Heart left ventricle (tissue), 16 donors: ENCODE measurements around the gene RAB13. TPM values are rescaled to one million over a fixed set of nuclear protein-coding genes. Genes with fewer than 3 reads are reported as not detected.

Source experiments
- ATAC-seq, 4 donors: fragments of 200-7000 bp; cut with Tn5 transposase; one replicate each; pipeline ENCODE4 v1.9.1; 2020 to 2022; ENCODE audit warnings: moderate library complexity in 4 of 4, mild to moderate bottlenecking in 3 of 4, moderate number of reproducible peaks in 1 of 4
- DNase-seq, 5 donors: peaks; one replicate each; pipeline ENCODE4 v3.0.0-alpha.2; 2020
- H3K27ac ChIP-seq, 12 donors: fragments of 200-600 bp; sonication (generic) in 4 of 12; one replicate each; pipeline versions ENCODE4 v1.5.0 to v1.8.0; 2016 to 2022; ENCODE audit warnings: mild to moderate bottlenecking in 2 of 12
- H3K27me3 ChIP-seq, 9 donors: fragments of 200-600 bp; sonication (generic) in 2 of 9; one replicate each; pipeline versions ENCODE4 v1.5.1 to v1.8.0; 2016 to 2022; ENCODE audit warnings: mild to moderate bottlenecking in 3 of 9
- H3K36me3 ChIP-seq, 9 donors: fragments of 200-600 bp; sonication (generic) in 2 of 9; one replicate each; pipeline versions ENCODE4 v1.5.0 to v1.8.0; 2018 to 2022; ENCODE audit warnings: mild to moderate bottlenecking in 2 of 9
- H3K4me1 ChIP-seq, 12 donors: fragments of 200-600 bp; sonication (generic) in 4 of 12; one replicate each; pipeline versions ENCODE4 v1.5.0 to v1.8.0; 2016 to 2022; ENCODE audit warnings: mild to moderate bottlenecking in 3 of 12
- H3K4me3 ChIP-seq, 12 donors: fragments of 200-600 bp; sonication (generic) in 4 of 12; one replicate each; pipeline versions ENCODE4 v1.5.0 to v1.8.0; 2017 to 2022; ENCODE audit warnings: mild to moderate bottlenecking in 9 of 12, moderate library complexity in 4 of 12
- H3K9me3 ChIP-seq, 12 donors: fragments of 200-600 bp; sonication (generic) in 4 of 12; one replicate each; pipeline versions ENCODE4 v1.5.0 to v1.8.0; 2016 to 2022; ENCODE audit warnings: mild to moderate bottlenecking in 1 of 12
- CTCF ChIP-seq, 12 donors: fragments of 200-600 bp; sonication (generic) in 4 of 12; IDR thresholded peaks; one replicate each; pipeline versions ENCODE4 v1.5.0 to v1.8.0; 2018 to 2022; ENCODE audit warnings: antibody characterized with exemption in 12 of 12, mild to moderate bottlenecking in 5 of 12
- POLR2A ChIP-seq, 2 donors: fragments of 450-650 bp; IDR thresholded peaks; one replicate each; pipeline ENCODE4 v1.6.1; 2017; ENCODE audit warnings: antibody characterized with exemption in 2 of 2, mild to moderate bottlenecking in 2 of 2, moderate library complexity in 2 of 2
- WGBS, 4 donors: extraction: QIAGEN DNeasy Blood & Tissue Kit in 2 of 4; methylation state at CpG; one replicate each; pipeline versions ENCODE4 v1.1.5 to v1.1.7; 2013 to 2018; 5-methylcytosine and 5-hydroxymethylcytosine counted together
- intact Hi-C, 10 donors: fragments of 100-400 bp; cut with DNase I; formaldehyde crosslinking; loops; one replicate each; pipeline versions ENCODE4 v1.11.1 to v1.14.2; 2022
- polyA plus RNA-seq, 2 donors: library from polyadenylated mRNA; stranded (reverse); fragments of 200-250 nt; gene quantifications; one replicate each; pipeline ENCODE4 v1.2.3, GENCODE V29; 2013
- total RNA-seq, 9 donors: library from RNA; depleted of rRNA in 2 of 9; stranded (reverse); fragments of >200 nt in 2 of 9; fragmentation: NEBNext Ultra II Directional in 3 of 9; extraction: Animal tissue kit (Norgen Biotek cat#: 25700) in 3 of 9; gene quantifications; one replicate each; pipeline versions ENCODE4 v1.1.0 to v1.2.4, GENCODE V29; 2016 to 2023
- donor health status: ischemic (EF 13 %, LVEDD 7.1; RV severe dilation, severe dysfunction).
- donor health status: healthy with polysubstance abuse.
- donor health status: DM: no; HTN: yes; CAD: no.
- donor health status: DM: no; HTN: no; CAD: no.
- donor health status: ischemic (EF 25% LVEDD 6.9; RV normal size, moderate dysfunction).
- donor health status: ischemic (EF 25% LVEDD 5.7; RV mildly dilated, moderate dysfunction).
- donor health status: healthy.
- donor health status: DM: yes; HTN: yes; CAD: no.
- donor health status: ischemic (EF 35%, LVEDD 5.7; RV mildly dilated, moderate dysfunction).
- donor health status: nonischemic (EF 11% LVEDD 7.7; RV severe dilation, severe dysfunction).
- donor health status: DM: yes; HTN: yes; CAD: no.
- donor health status: PGD.
- donor health status: ischemic (EF 29% LVEDD 5.4; RV normal size, mild dysfunction).
- donor health status: nonischemic (EF 23%, LVEDD 6.1; RV moderate dilation, normal function).

Gene RAB13
- total and polyA plus RNA-seq, 11 donors = 18.2 to 107 (median 61.9) TPM

GRCh38 chr1:153951183-153951582 lies 35.0 kb downstream of the RAB13 start:
- H3K27ac ChIP-seq = no peak overlapping the region
- H3K27me3 ChIP-seq = no peaks in the 10 kb centered on the region
- TF ChIP-seq CTCF (IDR thresholded peaks at IDR 0.05) = no peak
- TF ChIP-seq POLR2A (IDR thresholded peaks at IDR 0.05) = no peak
- intact Hi-C loops = loop anchor here in 1 of 10 donors (10.0 kb wide), 1 partner anchor 156 kb away; no protein-coding TSS in a partner anchor
- no peak for DNase-seq
- peaks cover 0 to 25% (median 13%) of the 10 kb centered on the region in 12 donors for H3K4me1 ChIP-seq
- H3K36me3 ChIP-seq = peaks cover 0 to 79% (median 77%) of the 10 kb centered on the region in 9 donors
- H3K9me3 ChIP-seq = no peaks in the 10 kb centered on the region
- no peak for ATAC-seq
- 90 to 95% (median 92%) methylated on average over 11 of the region's 11 CpGs for WGBS, 4 donors
- no peak overlapping the region for H3K4me3 ChIP-seq

GRCh38 chr1:153946622-153947241 lies 39.4 kb downstream of the RAB13 start, which contains the start of gene DENND4B:
TSS of gene DENND4B (minus strand) at chr1:153946718. CDS start at chr1:153944374, 2,344 bp downstream.
- WGBS, 4 donors = 9 to 13% (median 9%) methylated on average over 21 to 28 of the region's 28 CpGs
- H3K27ac ChIP-seq = peak within 1 kb of the TSS; percentile 97 to 100 (median 100)
- ATAC-seq = peak; percentile 53 to 81 (median 77)
- no peaks in the 10 kb centered on the region for H3K9me3 ChIP-seq
- H3K4me1 ChIP-seq = peaks cover 0 to 43% (median 29%) of the 10 kb centered on the region in 12 donors
- DNase-seq = peak; percentile 85 to 94 (median 87)
- H3K27me3 ChIP-seq = no peaks in the 10 kb centered on the region
- peaks cover 0 to 70% (median 60%) of the 10 kb centered on the region in 9 donors for H3K36me3 ChIP-seq
- TF ChIP-seq CTCF (IDR thresholded peaks at IDR 0.05) (peak; percentile 82 to 99 (median 95)), POLR2A (IDR thresholded peaks at IDR 0.05) (no peak)
- intact Hi-C loops = loop anchor here in 9 of 10 donors (1.0 to 10.0 kb wide), 10 partner anchors 12 to 269 kb away; partner anchors contain the start of genes GATAD2B (in 2 of the 9), CRTC2 (in 1 of the 9), JTB (in 1 of the 9) and NPR1 (in 1 of the 9)
- peak within 1 kb of the TSS; percentile 67 to 100 (median 92) for H3K4me3 ChIP-seq

- intact Hi-C loops = loop anchor here in 9 of 10 donors (1.0 to 10.0 kb wide), 11 partner anchors 12 to 269 kb away; partner anchors contain the start of genes GATAD2B (in 3 of the 9), CRTC2 (in 1 of the 9), JTB (in 1 of the 9) and NPR1 (in 1 of the 9)
Observed at GRCh38 chr1:153945795-153946621, 40.1 kb downstream of the RAB13 start.

More at GRCh38 chr1:153945795-153946621, 40.1 kb downstream of the RAB13 start:
- peak overlapping the region; percentile 67 to 100 (median 92) for H3K4me3 ChIP-seq
- peaks cover 0 to 43% (median 29%) of the 10 kb centered on the region in 12 donors for H3K4me1 ChIP-seq
- no peaks in the 10 kb centered on the region for H3K9me3 ChIP-seq
- peaks cover 0 to 69% (median 57%) of the 10 kb centered on the region in 9 donors for H3K36me3 ChIP-seq
- WGBS, 4 donors = 0% methylated on average over 33 to 95 of the region's 95 CpGs
- TF ChIP-seq POLR2A (IDR thresholded peaks at IDR 0.05) = peak in 1 of 2 donors; percentile 42
- no peak for TF ChIP-seq CTCF (IDR thresholded peaks at IDR 0.05)
- ATAC-seq = peak; percentile 65 to 85 (median 82)
- peak; percentile 90 to 96 (median 94) for DNase-seq
- H3K27ac ChIP-seq = peak overlapping the region; percentile 97 to 100 (median 100)
- H3K27me3 ChIP-seq = no peaks in the 10 kb centered on the region
